Natural killer cell (primary cell): ENCODE measurements around the gene FER1L5. TPM values are rescaled to one million over a fixed set of nuclear protein-coding genes. Genes with fewer than 3 reads are reported as not detected.

Experiments
- ATAC-seq, 3 donors: fragments of 150-1000 bp in 2 of 3; fragments of 200-7000 bp in 1 of 3; cut with Tn5 transposase; 1 replicate in 1 of 3; 2 replicates in 2 of 3; pipeline ENCODE4 v1.10.0; 2021; ENCODE audit warnings: mild to moderate bottlenecking in 2 of 3, moderate library complexity in 2 of 3
- DNase-seq, 2 donors: peaks; one replicate each; pipeline versions ENCODE4 v3.0.0 to v3.0.0-alpha.2; 2013 to 2021; ENCODE audit warnings: mixed read lengths in 1 of 2
- H3K27ac ChIP-seq: one replicate; pipeline ENCODE4 v1.5.1; 2013; ENCODE audit warnings: mild to moderate bottlenecking, low read length
- H3K27me3 ChIP-seq: one replicate; pipeline ENCODE4 v1.6.1; 2013; ENCODE audit warnings: low read length; ENCODE audit not compliant: control insufficient read depth, insufficient read depth
- H3K36me3 ChIP-seq: one replicate; pipeline ENCODE4 v1.6.1; 2013; ENCODE audit warnings: low read length; ENCODE audit not compliant: control insufficient read depth, insufficient read depth
- H3K4me1 ChIP-seq: one replicate; pipeline ENCODE4 v1.6.1; 2013; ENCODE audit warnings: low read length; ENCODE audit not compliant: control insufficient read depth, insufficient read depth
- H3K4me3 ChIP-seq: one replicate; pipeline ENCODE4 v1.5.1; 2013; ENCODE audit warnings: low read length
- H3K9me3 ChIP-seq: one replicate; pipeline ENCODE4 v1.6.1; 2013; ENCODE audit warnings: low read length; ENCODE audit not compliant: control insufficient read depth, insufficient read depth
- H3K27ac Mint-ChIP-seq, 2 donors: one replicate each; pipeline ENCODE4 v1.8.0; 2022; ENCODE audit warnings: mild to moderate bottlenecking in 2 of 2, mixed read lengths in 2 of 2, moderate library complexity in 1 of 2
- H3K27me3 Mint-ChIP-seq, 2 donors: one replicate each; pipeline ENCODE4 v1.8.0; 2022; ENCODE audit warnings: low read depth in 2 of 2, mixed read lengths in 2 of 2
- H3K36me3 Mint-ChIP-seq: one replicate; pipeline ENCODE4 v1.8.0; 2022; ENCODE audit warnings: mixed read lengths
- H3K4me1 Mint-ChIP-seq, 2 donors: one replicate each; pipeline ENCODE4 v1.8.0; 2022; ENCODE audit warnings: mixed read lengths in 2 of 2
- H3K4me3 Mint-ChIP-seq: one replicate; pipeline ENCODE4 v1.8.0; 2022; ENCODE audit warnings: mild to moderate bottlenecking, moderate library complexity, mixed read lengths
- H3K9me3 Mint-ChIP-seq, 2 donors: one replicate each; pipeline ENCODE4 v1.8.0; 2022; ENCODE audit warnings: mixed read lengths in 2 of 2
- CTCF ChIP-seq: fragments of 200-600 bp; IDR thresholded peaks from one replicate; pipeline ENCODE4 v1.8.0; 2022; ENCODE audit warnings: antibody characterized with exemption
- WGBS: methylation state at CpG from one replicate; pipeline ENCODE4 v1.1.7; 2013; ENCODE audit warnings: missing lambda C conversion rate; ENCODE audit not compliant: insufficient coverage; 5-methylcytosine and 5-hydroxymethylcytosine counted together
- intact Hi-C: fragments of 100-400 bp; cut with micrococcal nuclease; formaldehyde crosslinking; loops from one replicate; pipeline ENCODE4 v1.14.2; 2022
- total RNA-seq, 4 donors: library from RNA; stranded (reverse); fragments of 120-200 nt in 1 of 4; gene quantifications; one replicate each; pipeline versions ENCODE4 v1.2.3 to v1.2.4, GENCODE V29; 2013 to 2022

The FER1L5 gene
- total RNA-seq, 3 donors from 2014 or later (not counting 1 experiment from before 2014, with no cell fraction given), result not detected

- no peak overlapping the region for H3K4me3 Mint-ChIP-seq
- no peaks in the 10 kb centered on the region for H3K9me3 ChIP-seq
- H3K4me1 ChIP-seq, result no peaks in the 10 kb centered on the region
- no peaks in the 10 kb centered on the region for H3K27me3 ChIP-seq
- H3K27ac ChIP-seq, result no peak overlapping the region
- H3K9me3 Mint-ChIP-seq, result no peaks in the 10 kb centered on the region
- intact Hi-C loops, result no loop called here
- WGBS, result 65% methylated on average over 2 of the region's 5 CpGs
- no peak for TF ChIP-seq CTCF
- no peaks in the 10 kb centered on the region for H3K4me1 Mint-ChIP-seq
- no peak overlapping the region for H3K4me3 ChIP-seq
- peaks cover 14 to 16% of the 10 kb centered on the region in 2 donors for H3K27me3 Mint-ChIP-seq
- ATAC-seq, result no peak
- no peak for DNase-seq
- H3K27ac Mint-ChIP-seq, result no peak overlapping the region
- H3K36me3 ChIP-seq, result no peaks in the 10 kb centered on the region
- no peaks in the 10 kb centered on the region for H3K36me3 Mint-ChIP-seq
These were observed 38.1 kb downstream of the FER1L5 start for GRCh38 chr2:96680561-96681141.

- H3K27ac Mint-ChIP-seq, result no peak overlapping the region
- no peaks in the 10 kb centered on the region for H3K36me3 ChIP-seq
- H3K27me3 Mint-ChIP-seq, result peaks cover 14 to 16% of the 10 kb centered on the region in 2 donors
- 91% methylated on average over 3 of the region's 4 CpGs for WGBS
- no peaks in the 10 kb centered on the region for H3K9me3 ChIP-seq
- intact Hi-C loops, result no loop called here
- H3K27me3 ChIP-seq, result no peaks in the 10 kb centered on the region
- H3K27ac ChIP-seq, result no peak overlapping the region
- no peaks in the 10 kb centered on the region for H3K9me3 Mint-ChIP-seq
- no peaks in the 10 kb centered on the region for H3K4me1 ChIP-seq
- no peak overlapping the region for H3K4me3 ChIP-seq
- H3K4me3 Mint-ChIP-seq, result no peak overlapping the region
- H3K36me3 Mint-ChIP-seq, result no peaks in the 10 kb centered on the region
- no peaks in the 10 kb centered on the region for H3K4me1 Mint-ChIP-seq
- no peak for TF ChIP-seq CTCF
- DNase-seq, result no peak
- no peak for ATAC-seq
These were observed 39.0 kb downstream of the FER1L5 start for GRCh38 chr2:96681540-96681939.

DNA sequence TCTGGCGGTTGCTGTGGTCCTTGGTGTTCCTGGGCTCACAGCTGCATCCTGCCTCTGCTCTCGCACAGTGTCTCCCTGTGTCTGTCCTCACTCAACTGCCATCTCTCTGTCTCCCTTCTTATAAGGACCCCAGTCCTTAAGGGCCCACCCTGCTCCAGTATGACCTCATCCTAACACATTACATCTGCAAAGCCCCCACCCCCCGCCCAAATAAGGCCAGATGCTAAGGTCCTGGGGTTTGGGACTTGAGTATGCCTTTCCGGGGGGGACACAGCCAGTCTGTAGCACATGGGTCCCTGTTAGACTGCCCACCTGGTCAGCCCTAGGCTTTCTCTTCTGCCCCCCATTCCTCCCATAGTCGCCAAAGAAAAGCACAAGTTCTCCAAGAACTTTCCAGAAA, 40.7 kb downstream of the FER1L5 start:
- H3K9me3 ChIP-seq, result no peaks in the 10 kb centered on the region
- WGBS, result 84% methylated on average over 5 of the region's 5 CpGs
- no peak overlapping the region for H3K4me3 ChIP-seq
- peaks cover 14 to 16% of the 10 kb centered on the region in 2 donors for H3K27me3 Mint-ChIP-seq
- TF ChIP-seq CTCF, result no peak
- H3K36me3 ChIP-seq, result no peaks in the 10 kb centered on the region
- ATAC-seq (no peak), DNase-seq (no peak)
- intact Hi-C loops, result no loop called here
- no peak overlapping the region for H3K4me3 Mint-ChIP-seq
- no peaks in the 10 kb centered on the region for H3K36me3 Mint-ChIP-seq
- no peaks in the 10 kb centered on the region for H3K4me1 Mint-ChIP-seq
- no peak overlapping the region for H3K27ac ChIP-seq
- no peaks in the 10 kb centered on the region for H3K4me1 ChIP-seq
- no peaks in the 10 kb centered on the region for H3K27me3 ChIP-seq
- H3K9me3 Mint-ChIP-seq, result no peaks in the 10 kb centered on the region
- H3K27ac Mint-ChIP-seq, result no peak overlapping the region
